Measurements from ENCODE around the gene TMEM267. TPM values are rescaled to one million over a fixed set of nuclear protein-coding genes. Genes with fewer than 3 reads are reported as not detected.

The TMEM267 gene
- total and polyA plus RNA-seq, 10 of the 15 experiments (the other 5 are each of a cell fraction or from before 2014, with no cell fraction given) = 7.7 to 37.3 (median 13.3) TPM

GRCh38 chr5:43484106-43484849 lies 613 bp upstream of the TMEM267 start (continued):
- TF ChIP-seq, protein P1, sequence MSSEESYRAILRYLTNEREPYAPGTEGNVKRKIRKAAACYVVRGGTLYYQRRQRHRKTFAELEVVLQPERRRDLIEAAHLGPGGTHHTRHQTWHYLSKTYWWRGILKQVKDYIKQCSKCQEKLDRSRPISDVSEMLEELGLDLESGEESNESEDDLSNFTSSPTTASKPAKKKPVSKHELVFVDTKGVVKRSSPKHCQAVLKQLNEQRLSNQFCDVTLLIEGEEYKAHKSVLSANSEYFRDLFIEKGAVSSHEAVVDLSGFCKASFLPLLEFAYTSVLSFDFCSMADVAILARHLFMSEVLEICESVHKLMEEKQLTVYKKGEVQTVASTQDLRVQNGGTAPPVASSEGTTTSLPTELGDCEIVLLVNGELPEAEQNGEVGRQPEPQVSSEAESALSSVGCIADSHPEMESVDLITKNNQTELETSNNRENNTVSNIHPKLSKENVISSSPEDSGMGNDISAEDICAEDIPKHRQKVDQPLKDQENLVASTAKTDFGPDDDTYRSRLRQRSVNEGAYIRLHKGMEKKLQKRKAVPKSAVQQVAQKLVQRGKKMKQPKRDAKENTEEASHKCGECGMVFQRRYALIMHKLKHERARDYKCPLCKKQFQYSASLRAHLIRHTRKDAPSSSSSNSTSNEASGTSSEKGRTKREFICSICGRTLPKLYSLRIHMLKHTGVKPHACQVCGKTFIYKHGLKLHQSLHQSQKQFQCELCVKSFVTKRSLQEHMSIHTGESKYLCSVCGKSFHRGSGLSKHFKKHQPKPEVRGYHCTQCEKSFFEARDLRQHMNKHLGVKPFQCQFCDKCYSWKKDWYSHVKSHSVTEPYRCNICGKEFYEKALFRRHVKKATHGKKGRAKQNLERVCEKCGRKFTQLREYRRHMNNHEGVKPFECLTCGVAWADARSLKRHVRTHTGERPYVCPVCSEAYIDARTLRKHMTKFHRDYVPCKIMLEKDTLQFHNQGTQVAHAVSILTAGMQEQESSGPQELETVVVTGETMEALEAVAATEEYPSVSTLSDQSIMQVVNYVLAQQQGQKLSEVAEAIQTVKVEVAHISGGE (CRISPR knock-in tag; IDR thresholded peaks at IDR 0.05) = no peak
- TF ChIP-seq SIN3A (IDR thresholded peaks at IDR 0.05; ENCODE audit: low read depth, low read length) (0 out of 2 replicates have a peak, but pooled peaks have one; percentile 87), SUPT20H (IDR thresholded peaks at IDR 0.05; ENCODE audit: borderline replicate concordance, control insufficient read depth, low read depth, low read length) (no peak), BMI1 (IDR thresholded peaks at IDR 0.05; ENCODE audit: borderline replicate concordance) (no peak), PKNOX1 (IDR thresholded peaks at IDR 0.05) (peak; percentile 13; the same call in 1 of the 2 replicates), BHLHE40 (IDR thresholded peaks at IDR 0.05; ENCODE audit: borderline replicate concordance in 1 of 2, low read depth in 2 of 2, low read length in 1 of 2) (peak in 1 of 2 experiments; percentile 32; a peak in 1 of 4 replicates), CEBPB (IDR thresholded peaks at IDR 0.05; ENCODE audit: borderline replicate concordance in 1 of 2, low read depth in 2 of 2, low read length in 2 of 2) (no peak), ZNF384 (IDR thresholded peaks at IDR 0.05; ENCODE audit: borderline replicate concordance, low read depth, low read length) (no peak), NBN (IDR thresholded peaks at IDR 0.05) (peak; percentile 92), EED (IDR thresholded peaks at IDR 0.05; ENCODE audit: low read depth) (no peak; the same call in 1 of the 2 replicates), POU2F2 (IDR thresholded peaks at IDR 0.05; ENCODE audit: borderline replicate concordance, low read depth, low read length) (peak; percentile 65; the same call in 1 of the 3 replicates), RAD51 (IDR thresholded peaks at IDR 0.05) (no peak)
- TF ChIP-seq, protein P2, sequence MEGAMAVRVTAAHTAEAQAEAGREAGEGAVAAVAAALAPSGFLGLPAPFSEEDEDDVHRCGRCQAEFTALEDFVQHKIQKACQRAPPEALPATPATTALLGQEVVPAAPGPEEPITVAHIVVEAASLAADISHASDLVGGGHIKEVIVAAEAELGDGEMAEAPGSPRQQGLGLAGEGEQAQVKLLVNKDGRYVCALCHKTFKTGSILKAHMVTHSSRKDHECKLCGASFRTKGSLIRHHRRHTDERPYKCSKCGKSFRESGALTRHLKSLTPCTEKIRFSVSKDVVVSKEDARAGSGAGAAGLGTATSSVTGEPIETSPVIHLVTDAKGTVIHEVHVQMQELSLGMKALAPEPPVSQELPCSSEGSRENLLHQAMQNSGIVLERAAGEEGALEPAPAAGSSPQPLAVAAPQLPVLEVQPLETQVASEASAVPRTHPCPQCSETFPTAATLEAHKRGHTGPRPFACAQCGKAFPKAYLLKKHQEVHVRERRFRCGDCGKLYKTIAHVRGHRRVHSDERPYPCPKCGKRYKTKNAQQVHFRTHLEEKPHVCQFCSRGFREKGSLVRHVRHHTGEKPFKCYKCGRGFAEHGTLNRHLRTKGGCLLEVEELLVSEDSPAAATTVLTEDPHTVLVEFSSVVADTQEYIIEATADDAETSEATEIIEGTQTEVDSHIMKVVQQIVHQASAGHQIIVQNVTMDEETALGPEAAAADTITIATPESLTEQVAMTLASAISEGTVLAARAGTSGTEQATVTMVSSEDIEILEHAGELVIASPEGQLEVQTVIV (IDR thresholded peaks at IDR 0.05; ENCODE audit: borderline replicate concordance, partially characterized antibody) = no peak
- TF ChIP-seq, protein P3, sequence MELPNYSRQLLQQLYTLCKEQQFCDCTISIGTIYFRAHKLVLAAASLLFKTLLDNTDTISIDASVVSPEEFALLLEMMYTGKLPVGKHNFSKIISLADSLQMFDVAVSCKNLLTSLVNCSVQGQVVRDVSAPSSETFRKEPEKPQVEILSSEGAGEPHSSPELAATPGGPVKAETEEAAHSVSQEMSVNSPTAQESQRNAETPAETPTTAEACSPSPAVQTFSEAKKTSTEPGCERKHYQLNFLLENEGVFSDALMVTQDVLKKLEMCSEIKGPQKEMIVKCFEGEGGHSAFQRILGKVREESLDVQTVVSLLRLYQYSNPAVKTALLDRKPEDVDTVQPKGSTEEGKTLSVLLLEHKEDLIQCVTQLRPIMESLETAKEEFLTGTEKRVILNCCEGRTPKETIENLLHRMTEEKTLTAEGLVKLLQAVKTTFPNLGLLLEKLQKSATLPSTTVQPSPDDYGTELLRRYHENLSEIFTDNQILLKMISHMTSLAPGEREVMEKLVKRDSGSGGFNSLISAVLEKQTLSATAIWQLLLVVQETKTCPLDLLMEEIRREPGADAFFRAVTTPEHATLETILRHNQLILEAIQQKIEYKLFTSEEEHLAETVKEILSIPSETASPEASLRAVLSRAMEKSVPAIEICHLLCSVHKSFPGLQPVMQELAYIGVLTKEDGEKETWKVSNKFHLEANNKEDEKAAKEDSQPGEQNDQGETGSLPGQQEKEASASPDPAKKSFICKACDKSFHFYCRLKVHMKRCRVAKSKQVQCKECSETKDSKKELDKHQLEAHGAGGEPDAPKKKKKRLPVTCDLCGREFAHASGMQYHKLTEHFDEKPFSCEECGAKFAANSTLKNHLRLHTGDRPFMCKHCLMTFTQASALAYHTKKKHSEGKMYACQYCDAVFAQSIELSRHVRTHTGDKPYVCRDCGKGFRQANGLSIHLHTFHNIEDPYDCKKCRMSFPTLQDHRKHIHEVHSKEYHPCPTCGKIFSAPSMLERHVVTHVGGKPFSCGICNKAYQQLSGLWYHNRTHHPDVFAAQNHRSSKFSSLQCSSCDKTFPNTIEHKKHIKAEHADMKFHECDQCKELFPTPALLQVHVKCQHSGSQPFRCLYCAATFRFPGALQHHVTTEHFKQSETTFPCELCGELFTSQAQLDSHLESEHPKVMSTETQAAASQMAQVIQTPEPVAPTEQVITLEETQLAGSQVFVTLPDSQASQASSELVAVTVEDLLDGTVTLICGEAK (IDR thresholded peaks at IDR 0.05; ENCODE audit: borderline replicate concordance) = peak; percentile 67; the same call in 1 of the 2 replicates
- TF ChIP-seq, protein P4, sequence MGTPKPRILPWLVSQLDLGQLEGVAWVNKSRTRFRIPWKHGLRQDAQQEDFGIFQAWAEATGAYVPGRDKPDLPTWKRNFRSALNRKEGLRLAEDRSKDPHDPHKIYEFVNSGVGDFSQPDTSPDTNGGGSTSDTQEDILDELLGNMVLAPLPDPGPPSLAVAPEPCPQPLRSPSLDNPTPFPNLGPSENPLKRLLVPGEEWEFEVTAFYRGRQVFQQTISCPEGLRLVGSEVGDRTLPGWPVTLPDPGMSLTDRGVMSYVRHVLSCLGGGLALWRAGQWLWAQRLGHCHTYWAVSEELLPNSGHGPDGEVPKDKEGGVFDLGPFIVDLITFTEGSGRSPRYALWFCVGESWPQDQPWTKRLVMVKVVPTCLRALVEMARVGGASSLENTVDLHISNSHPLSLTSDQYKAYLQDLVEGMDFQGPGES (IDR thresholded peaks at IDR 0.05) = no peak

Data from GM12878 (cell line).